DMS 273 treated with DMSO at 0.1 percent for 48 hours (cell line): ENCODE results near the gene AGPAT1.
A peak's percentile ranks its signal among the peaks of the same experiment; 100 is the strongest.
"Not testable (repeated sequence)": the region's sequence is repeated elsewhere in the genome, so short reads cannot be mapped to it uniquely, and the experiment has no call there.

Experiments used
- DNase-seq: peaks from one replicate; lab custom pipeline; 2025; lab: John Stamatoyannopoulos, UW

Gene AGPAT1, protein sequence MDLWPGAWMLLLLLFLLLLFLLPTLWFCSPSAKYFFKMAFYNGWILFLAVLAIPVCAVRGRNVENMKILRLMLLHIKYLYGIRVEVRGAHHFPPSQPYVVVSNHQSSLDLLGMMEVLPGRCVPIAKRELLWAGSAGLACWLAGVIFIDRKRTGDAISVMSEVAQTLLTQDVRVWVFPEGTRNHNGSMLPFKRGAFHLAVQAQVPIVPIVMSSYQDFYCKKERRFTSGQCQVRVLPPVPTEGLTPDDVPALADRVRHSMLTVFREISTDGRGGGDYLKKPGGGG

DNA sequence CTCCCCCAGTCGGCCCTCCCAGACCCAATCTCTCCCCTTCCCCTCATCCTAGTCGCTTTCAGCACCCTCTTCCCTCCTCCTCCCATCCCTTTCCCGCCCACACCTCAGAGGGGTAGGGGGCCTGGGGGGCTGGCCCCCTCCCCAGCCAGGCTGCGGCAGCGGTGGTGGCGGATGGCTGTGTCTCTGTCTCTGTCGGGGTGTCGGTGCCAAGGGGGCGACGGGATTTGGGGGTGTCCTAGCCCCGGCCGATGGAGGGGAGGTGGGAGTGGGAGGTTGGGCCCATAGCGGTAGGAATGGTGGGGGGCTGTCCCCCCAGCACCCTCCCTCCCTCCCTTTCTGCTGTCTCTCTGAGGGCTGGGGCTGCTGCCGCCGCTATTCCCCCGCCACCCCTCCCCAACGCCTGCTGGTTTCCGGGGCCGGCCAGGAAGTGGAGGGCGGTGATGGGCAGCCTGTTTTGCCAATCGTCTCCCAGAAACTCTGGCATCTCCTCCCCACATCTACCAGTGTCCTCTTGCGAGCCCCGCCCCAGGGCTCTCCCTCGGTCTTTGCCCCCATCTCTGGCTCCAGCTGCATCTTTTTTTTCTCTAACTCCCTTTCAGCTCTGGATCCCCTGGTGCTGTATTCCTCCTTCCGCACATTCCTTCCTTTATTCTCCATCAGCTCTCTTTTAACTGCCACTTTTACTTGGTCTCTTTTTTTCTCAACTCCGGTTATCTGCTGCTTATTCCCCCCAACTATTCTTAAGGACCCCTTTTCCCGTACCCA, at the start of gene AGPAT1:
TSS of gene AGPAT1 (minus strand) at position 374 of the 765 bp plus-strand sequence. CDS start 4,588 bp downstream, outside the sequence.
- DNase-seq = peak; percentile 90

DNA sequence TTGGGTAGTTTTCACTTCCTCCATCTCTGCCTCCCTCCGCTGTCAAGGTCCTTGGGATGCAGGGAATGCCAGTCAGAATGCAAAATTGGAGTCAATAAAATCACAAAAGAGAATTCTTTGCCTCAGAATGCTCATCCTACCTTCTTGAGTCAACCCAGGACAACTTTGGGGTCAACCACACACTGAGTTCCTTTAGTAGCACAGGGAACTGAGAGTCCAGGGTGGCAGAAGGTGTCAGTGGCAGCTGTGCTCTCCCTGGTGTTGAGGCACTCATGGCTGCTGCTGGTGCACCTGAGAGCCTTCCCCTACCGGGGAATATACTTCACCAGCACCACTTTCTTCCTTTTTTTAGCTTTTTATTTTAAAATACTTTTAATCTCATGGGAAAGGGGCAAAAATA, 48.8 kb upstream of the AGPAT1 start:
- no peak for DNase-seq

DNA sequence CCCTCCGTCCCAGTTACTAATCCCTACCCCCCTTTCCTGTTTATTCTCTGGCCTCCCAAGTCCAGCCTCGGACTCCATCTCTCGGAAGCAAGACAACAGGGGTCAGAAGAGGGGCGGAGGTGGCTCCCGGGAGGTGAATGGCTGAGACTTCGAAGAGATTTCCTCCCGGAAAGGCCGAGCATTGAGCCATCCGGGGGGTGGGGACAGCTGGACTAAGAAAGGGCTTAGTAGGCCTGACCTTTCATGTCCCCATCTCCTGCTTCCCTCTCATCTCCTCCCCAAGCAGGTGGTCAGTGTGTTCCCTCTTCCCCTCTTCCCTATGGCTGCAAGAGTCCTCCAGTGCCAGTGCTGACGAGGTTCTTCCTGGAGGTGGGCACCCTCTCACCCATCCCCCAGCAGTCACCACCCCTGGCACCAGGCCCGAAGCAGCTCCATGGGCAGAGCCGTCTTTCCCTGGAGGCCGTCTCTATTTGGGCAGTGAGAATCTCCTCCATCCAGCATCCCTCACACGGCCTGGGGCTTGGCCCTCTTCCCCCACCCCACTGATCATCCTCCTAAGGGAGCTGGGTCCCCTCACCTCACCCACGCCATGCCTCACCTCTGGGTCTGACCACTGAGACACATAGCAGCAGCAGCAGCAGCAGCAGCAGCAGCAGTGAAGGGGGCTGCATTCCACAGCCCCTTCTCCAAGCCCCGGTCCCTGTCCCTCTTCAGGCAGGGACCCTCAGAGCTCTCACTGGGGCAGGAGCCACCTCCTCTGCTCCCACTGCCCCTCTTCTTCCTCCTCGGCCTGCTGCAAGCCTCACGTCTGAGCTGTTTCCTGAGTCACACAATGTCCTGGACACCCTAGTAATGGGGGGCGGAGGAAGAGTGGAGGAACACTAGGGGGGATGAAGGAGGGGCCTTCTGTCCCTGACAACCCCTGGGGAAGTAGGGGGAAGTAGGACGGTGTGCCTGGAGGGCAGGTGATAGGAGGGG, 47.7 kb upstream of the AGPAT1 start, which contains the start of gene NOTCH4:
TSS of gene NOTCH4 (minus strand) at position 810 of the 978 bp plus-strand sequence. CDS start at position 671, 139 bp downstream.
- no peak for DNase-seq

DNA sequence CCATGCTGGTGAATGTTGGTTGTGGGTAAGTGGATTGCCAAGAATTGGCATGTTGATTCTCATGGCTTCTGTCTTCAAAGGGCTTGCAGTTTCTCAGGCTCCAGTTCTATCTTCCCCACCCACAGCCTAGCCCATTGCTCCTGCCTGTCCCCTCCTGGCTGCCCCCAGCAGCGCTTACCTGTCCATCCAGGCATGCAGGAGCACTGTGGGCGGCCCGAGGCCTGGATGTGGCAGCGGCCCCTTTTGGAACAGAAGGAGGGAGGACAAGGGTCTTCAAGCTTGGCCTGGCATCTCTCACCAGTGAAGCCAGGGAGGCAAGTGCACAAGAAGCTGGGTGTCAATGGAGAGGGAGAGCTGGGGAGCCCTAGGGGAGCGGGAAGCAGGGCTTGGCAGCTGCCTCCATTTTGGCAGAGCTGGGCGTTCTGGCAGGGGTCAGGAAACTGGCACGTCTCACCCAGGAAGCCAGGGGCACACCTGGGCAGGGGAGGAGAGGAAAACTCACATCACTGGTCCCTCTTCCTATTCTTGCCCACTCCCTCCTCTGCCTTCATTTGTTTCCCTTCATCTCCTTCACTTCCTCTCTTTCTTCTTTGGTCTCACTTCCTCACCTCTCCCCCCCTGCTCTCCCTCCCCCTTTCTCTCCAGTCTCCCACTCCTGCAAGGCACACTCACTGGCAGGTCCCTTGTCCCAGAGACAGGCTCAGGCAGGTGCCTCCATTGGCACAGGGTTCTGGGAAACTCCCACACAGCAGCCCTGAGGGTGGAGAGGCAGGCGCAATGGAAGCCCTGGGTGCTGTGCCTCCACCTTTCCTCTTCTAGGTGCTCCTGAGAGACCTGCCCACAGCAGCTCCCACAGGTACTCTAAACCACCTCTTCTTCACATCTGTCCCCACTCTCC, 46.7 kb upstream of the AGPAT1 start:
- no peak for DNase-seq

DNA sequence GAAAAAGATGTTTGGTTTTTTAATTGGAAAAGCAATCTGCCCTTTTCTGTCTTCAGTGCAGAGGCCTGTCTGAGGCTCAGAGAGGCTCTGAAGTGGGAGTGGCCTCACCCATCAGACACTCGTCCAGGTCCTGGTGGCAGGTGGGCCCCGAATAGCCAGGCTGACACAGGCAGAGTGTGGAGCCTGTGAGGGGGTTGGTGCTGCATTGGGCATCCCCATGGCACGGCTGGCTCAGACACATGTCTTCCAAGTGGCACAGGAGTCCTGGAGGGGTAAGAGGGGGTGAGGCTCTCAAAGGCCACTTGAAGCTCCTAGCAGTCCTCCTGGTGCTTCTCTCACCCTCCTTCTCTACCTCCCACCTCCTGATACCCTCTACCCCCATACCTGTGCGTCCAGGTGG, 44.1 kb upstream of the AGPAT1 start:
- DNase-seq = no peak

DNA sequence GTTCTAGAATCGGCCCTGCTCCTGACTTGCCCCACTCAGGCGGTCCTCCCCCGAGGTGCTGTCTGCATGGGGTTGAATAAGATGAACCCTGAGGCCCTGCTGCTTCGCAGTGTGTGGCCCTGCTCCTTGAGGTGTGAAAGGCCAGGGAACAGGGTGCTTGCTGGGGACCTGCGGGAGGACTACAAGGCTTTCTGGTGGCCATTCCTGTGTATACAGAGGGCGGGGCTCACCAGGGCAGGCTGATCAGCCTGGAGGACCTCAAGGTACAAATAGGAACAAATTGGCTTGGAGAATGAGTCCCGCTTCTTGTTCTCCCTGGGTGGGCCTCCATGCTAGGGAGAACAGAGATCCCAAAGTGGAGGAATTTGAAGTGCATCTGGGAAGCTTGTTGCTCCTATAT, 42.3 kb upstream of the AGPAT1 start:
- DNase-seq = no peak

DNA sequence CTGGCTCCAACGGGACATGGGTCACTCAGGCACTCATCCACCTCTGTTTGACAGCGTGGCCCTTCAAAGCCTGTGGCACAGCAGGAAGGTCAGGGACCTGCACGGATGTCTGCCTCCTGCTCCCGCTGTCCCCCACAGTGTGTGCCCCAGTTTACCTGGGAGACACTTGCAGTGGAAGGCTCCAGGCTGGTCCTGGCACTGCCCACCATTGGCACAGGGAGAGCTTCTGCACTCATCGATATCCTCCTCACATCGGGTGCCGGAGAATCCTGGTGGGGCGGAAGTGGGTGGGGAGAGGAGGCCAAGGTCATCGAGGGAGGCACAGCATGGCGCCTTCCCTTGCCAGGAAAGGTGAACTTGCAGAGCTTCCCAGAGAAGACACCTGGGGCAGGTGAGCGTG, 41.1 kb upstream of the AGPAT1 start:
- DNase-seq = no peak

DNA sequence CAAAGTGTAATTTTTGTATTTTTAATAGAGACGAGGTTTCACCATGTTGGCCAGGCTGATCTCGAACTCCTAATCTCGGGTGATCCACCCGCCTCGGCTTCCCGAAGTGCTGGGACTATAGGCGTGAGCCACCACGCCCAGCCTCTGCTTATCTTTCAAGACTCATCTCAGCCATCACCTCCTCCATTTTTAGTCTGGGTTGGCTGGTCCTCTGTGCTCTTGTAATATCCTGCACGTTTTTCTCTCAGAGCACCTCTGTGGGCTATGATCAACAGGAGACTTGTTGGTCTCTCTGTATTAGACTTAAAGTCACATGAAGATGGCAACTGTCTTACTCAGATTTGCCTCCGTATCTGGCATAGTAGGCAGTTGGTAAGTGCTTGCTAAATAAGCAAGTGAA, 40.4 kb upstream of the AGPAT1 start:
- DNase-seq = no peak

DNA sequence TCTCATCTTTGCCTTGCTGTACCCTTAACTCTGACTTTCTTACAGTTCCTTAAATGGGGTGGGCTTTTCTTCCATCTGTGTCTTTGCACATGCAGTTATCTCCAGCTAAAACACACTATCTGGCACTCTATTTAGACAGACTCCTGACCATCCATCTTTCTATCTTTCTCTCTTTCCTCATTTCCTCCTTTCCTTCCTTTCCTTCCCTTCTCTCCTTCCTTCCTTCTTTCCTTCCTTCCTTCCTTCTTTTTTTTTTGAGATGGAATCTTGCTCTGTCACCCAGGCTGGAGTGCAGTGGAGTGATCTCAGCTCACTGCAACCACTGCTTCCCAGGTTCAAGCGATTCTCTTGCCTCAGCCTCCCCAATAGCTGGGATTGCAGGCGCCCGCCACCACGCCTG, 39.7 kb upstream of the AGPAT1 start:
- no peak for DNase-seq

DNA sequence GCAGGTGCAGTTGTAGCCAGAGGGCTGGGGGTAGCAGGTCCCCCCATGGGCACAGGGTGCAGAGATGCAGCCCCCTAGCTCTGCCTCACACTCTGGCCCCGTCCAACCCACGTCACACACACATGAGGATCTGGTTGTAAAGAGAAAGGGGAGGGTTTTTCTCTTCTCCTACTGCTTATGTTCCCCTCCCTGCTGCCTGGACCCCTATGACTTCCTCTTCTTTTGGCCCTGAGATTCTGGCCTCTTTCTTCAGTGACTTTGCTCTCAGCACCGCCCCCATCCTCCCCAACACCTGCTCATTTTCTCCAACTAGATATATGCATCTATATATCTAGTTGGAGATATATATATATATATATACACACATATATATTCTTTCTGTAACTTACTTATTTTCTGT, 38.2 kb upstream of the AGPAT1 start:
- DNase-seq = no peak

DNA sequence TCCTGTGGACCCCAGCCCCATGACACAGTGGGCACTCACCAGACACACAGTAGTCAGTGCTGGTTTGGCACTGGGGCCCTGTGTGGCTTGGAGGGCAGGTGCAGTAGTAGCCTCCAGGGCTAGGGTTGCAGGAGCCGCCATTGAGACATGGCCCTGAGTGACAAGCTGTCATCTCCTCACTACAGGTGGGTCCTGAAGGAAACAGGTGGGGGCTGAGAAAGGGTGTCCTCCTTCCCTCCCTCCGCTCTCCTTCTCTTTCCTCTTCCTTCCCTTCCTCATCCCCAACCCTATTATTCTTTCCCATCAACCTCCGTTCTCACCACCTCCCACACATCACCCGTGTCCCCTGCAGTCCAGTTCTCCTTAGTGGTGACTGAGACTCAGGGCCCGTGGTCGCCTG, 37.8 kb upstream of the AGPAT1 start:
- DNase-seq = no peak

DNA sequence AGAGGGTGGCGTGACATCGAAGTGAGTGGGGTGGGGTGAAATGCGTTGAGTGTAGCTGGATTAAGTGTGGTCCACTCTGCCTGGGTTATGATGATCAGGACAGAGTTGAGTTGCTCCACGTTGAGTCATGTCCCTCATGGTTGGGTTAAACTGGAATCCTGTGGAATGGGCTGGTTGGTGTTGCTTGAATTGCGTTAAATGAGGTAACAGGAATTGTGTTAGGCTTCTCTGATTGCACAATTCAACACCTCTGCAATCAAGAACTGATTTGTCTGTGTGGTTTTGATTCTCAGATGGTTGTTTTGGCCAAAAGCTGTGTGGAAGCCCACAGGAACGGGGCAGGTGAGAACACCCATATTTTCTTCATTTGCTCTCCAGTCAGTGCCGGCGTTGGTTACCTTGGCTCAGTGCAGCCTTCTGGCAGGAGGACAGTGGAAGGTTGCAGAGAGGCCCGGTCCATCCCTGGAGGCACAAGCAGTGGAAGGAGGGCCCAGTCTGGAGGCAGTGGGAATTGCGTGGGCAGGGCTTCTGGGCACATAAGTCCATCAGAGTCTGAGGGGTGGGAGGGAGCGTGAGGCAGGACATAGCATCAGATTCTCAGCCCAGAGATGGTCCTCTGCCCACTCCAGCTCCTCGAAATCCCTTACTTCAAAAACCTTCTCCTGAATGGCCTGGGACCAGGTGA, 36.3 kb upstream of the AGPAT1 start:
- DNase-seq = no peak

DNA sequence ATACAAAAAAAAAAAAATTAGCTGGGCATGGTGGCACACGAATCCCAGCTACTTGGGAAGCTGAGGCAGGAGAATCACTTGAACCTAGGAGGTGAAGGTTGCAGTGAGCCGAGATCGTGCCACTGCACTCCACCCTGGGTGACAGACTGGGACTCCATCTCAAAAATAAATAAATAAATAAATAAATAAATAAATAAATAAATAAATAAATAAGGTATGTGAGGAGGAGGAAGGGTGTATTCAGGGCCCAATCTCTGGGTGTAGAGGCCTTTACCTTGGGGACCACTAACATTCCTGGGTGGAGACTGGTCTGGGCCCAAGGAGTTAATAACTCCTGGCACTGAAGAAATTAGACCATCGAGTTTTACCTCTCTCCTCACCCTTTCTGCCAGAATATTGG, 35.5 kb upstream of the AGPAT1 start:
- DNase-seq = not testable (repeated sequence)

DNA sequence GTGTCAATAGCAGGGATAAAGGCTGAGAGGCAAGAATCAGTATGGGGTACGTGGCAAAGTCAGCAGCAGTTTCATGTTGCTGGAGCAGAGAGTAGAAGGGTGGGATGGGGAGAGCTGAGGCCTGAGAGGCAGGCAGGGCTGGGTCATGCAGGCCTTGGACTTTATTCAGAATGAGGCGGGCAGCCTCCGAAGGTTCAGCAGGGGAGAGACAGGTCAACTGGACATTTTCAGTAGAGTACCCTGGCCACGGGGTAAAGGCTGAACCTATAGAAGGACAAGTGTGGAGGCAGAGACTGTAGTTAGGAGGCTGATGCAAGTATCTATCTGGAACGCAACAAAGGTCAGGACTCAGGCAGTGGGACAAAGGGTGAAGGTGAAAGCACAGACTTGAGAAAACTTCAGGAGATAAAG, 34.3 kb upstream of the AGPAT1 start:
- DNase-seq = no peak

DNA sequence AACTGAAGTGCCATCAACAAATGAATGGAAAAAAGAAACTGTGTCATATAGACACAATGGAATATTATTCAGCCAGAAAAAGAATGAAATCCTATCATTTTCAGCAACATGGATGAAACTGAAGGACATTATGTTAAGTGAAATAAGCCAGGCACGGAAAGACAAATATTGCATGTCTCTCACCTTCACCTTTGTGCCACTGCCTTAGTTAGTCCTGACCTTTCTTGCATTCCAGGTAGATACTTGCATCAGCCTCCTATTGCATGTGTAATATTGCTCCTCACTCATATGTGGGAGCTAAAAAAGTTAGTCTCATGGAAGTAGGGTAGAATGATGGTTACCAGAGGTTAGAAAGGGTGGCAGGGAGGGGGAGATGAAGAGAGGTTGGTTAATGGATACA, 33.1 kb upstream of the AGPAT1 start:
- no peak for DNase-seq

DNA sequence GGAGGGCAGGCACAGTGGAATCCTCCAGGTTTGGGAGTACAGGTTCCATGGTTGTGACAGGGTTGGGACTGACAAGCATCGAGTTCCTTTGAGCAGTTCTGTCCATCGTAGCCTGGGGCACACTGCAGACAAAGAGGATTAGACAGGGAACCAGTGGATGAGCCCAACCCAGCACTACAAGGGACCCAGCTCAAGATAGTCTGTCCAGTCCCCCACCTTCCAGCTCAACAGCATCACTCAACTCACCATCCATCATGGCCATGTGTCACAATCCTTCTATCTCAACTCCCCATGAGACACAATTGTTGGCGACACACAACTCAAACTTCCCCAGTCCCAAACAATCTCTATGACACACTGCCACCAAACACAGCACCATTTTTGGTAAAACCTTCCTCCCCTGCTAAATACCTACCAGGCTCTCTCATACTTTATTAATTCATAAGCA, 28.4 kb upstream of the AGPAT1 start:
- no peak for DNase-seq

DNA sequence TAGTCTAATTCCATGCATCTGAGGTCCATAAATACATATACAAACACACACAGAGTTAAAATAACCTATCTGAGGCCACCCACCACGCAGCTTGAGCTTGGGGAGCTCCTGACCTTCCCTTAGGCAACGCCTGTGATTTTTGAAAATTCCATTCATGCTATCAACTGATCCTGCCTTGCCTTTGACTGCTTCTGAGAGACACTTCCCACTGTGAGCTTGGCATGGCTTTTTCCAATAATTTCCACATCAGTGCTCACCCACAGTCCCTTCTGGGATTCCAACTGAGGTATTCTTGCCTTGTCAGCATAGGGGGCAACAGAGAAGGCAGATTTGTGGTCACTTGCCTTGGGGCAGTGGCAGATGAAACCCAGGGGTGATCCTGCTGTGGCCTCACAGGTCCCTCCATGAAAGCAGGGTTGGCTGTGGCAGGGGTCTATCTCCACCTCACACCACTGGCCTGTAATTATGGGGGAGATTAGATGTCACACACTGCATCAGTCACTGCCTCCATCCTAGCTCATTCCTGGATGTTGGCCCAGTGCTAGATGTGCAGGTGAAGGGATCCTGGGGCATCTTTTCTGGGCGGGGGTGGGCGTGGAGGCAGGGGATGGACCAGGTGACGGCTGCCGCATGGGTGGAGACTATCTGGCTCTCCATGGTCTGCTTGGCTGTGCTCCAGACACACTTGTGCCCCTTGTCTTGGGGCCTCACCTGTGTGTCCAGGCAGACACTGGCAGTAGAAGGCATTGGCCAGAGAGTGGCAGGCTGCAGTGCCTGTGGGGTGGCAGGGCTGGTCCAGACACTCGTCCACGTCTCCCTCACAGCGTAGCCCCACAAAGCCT, 27.8 kb upstream of the AGPAT1 start:
- DNase-seq = no peak

DNA sequence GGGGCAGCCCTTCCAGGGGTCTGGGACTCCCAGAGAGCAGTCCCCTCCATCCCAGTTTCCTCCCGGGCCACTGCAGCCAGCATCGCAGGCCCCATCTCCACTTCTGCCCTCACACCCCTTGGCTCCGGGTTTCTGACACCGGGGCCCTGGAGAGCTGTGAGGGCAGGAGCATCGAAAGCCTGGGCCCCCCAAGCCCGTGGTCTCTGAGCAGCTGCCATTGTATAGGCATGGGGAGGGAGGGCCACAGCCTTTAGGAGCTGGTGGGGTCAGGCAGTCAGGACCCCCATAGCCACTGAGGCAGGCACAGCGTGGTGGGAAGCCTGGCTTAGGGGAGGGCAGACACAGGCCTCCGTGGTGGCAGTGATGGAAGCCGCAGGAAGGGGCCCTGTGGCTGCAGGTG, 26.3 kb upstream of the AGPAT1 start:
- DNase-seq = no peak

DNA sequence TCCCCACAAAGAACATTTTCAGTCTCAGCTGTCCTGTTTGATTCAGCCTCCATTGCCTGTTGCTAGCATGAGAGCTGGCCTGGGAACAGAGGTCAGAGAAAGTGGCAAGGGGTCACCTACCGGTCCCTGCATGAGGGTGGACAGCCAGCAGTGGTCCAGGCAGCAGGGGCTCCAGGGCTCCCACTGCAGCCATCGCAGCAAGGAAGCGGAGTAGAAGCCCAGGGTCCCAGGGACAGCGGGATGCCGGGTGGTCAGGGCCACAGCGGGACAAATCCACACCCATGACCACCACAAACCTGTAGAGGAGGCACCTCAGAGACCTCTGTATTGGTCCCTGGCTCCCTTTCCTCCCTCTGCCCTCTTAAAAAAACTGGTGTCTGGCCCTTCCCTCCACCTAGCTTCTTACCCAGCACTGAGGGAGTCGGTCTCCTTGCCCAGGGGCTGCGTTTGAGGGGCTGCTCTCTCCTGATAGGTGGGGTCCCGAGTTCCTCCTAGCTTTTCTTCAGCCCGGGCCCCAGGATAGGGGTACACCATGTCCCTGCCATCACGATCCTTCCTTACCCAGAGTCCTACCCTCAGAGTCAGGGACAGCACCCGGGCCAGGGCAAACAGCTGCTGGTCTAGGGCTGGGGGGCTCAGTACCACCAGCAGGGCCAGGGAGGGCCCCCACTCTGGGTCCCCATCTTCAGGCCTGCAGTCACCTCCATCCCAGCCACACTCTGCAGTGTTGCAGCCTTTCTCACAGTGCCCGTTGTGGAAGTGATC, 25.0 kb upstream of the AGPAT1 start:
- no peak for DNase-seq
